ENCODE results near the gene RAB20. TPM values are rescaled to one million over a fixed set of nuclear protein-coding genes. Genes with fewer than 3 reads are reported as not detected.

Gene RAB20
- polyA plus RNA-seq, 1 donor from 2014 or later, result not detected

DNA sequence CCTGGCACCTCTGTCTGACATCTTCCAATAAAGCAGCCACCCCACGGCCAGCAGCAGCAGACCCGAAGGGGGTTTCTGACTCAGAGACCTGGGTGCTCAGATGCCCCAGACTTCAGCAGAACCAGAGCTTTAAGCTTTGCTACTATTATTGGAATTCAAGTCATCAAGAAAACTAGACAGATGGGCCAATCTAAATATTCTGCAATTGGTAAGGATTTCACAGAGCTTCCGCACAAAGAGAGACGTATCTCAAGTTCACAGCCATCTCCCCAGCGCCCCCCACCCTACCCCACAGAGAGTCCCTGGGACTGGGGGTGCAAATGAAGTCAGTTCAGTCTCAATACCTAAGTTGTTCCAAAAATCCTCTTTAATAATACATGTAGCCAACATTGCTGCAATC, 38.8 kb downstream of the RAB20 start:
- H3K4me2 ChIP-seq (ENCODE audit: low read length), result no peak overlapping the region
- H3K79me2 ChIP-seq (replicated peaks; ENCODE audit: insufficient read depth, low read length), result no peaks in the 10 kb centered on the region
- H3K4me3 ChIP-seq (ENCODE audit: low read length), result no peak overlapping the region
- H4K20me1 ChIP-seq (ENCODE audit: insufficient read depth), result no peaks in the 10 kb centered on the region
- no peaks in the 10 kb centered on the region for H3K27me3 ChIP-seq (ENCODE audit: insufficient read depth, low read depth, low read length)
- no peak overlapping the region for H3K27ac ChIP-seq (ENCODE audit: low read length)
- no peaks in the 10 kb centered on the region for H3F3A ChIP-seq (ENCODE audit: insufficient read depth, low read length, poor library complexity, severe bottlenecking)
- no peak overlapping the region for H3K9ac ChIP-seq (ENCODE audit: low read length)
- no peaks in the 10 kb centered on the region for H3K36me3 ChIP-seq (ENCODE audit: insufficient read depth, low read length)
- H3K9me2 ChIP-seq (ENCODE audit: insufficient read depth, low read length), result no peaks in the 10 kb centered on the region
- H3K9me3 ChIP-seq (ENCODE audit: low read length), result no peaks in the 10 kb centered on the region
- TF ChIP-seq, protein P1, sequence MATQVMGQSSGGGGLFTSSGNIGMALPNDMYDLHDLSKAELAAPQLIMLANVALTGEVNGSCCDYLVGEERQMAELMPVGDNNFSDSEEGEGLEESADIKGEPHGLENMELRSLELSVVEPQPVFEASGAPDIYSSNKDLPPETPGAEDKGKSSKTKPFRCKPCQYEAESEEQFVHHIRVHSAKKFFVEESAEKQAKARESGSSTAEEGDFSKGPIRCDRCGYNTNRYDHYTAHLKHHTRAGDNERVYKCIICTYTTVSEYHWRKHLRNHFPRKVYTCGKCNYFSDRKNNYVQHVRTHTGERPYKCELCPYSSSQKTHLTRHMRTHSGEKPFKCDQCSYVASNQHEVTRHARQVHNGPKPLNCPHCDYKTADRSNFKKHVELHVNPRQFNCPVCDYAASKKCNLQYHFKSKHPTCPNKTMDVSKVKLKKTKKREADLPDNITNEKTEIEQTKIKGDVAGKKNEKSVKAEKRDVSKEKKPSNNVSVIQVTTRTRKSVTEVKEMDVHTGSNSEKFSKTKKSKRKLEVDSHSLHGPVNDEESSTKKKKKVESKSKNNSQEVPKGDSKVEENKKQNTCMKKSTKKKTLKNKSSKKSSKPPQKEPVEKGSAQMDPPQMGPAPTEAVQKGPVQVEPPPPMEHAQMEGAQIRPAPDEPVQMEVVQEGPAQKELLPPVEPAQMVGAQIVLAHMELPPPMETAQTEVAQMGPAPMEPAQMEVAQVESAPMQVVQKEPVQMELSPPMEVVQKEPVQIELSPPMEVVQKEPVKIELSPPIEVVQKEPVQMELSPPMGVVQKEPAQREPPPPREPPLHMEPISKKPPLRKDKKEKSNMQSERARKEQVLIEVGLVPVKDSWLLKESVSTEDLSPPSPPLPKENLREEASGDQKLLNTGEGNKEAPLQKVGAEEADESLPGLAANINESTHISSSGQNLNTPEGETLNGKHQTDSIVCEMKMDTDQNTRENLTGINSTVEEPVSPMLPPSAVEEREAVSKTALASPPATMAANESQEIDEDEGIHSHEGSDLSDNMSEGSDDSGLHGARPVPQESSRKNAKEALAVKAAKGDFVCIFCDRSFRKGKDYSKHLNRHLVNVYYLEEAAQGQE (IDR thresholded peaks at IDR 0.05; ENCODE audit: borderline replicate concordance), result no peak
- no peak for TF ChIP-seq SMC3 (conservative IDR thresholded peaks at IDR 0.05; ENCODE audit: poor library complexity)
- H2AFZ ChIP-seq (ENCODE audit: low read depth, low read length), result no peak overlapping the region

DNA sequence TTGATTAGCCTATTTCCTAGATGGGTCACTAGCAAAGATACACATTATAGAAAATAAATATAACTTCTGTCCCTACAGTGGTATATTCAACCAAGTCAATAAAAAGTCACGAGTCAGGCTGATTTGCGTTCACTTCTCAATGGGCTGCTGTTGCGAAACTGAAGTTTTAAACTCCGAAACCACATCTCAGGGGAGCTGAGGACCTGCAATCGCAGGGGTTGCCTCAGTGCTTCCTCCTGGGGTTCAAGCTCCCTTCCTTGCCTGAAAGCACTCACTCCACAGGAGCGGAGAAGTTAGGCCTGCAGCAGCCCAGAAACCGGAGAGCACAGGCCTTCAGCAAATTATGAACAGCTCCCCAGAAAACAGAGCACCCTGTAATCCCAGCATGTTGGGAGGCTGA, 39.6 kb downstream of the RAB20 start:
- no peak overlapping the region for H3K4me2 ChIP-seq (ENCODE audit: low read length)
- H3K9ac ChIP-seq (ENCODE audit: low read length), result no peak overlapping the region
- no peaks in the 10 kb centered on the region for H3K9me3 ChIP-seq (ENCODE audit: low read length)
- no peak overlapping the region for H3K27ac ChIP-seq (ENCODE audit: low read length)
- no peaks in the 10 kb centered on the region for H3K79me2 ChIP-seq (replicated peaks; ENCODE audit: insufficient read depth, low read length)
- no peaks in the 10 kb centered on the region for H3F3A ChIP-seq (ENCODE audit: insufficient read depth, low read length, poor library complexity, severe bottlenecking)
- no peak overlapping the region for H2AFZ ChIP-seq (ENCODE audit: low read depth, low read length)
- TF ChIP-seq TAF1 (IDR thresholded peaks at IDR 0.05; ENCODE audit: low read depth) (no peak), MXI1 (conservative IDR thresholded peaks at IDR 0.05; ENCODE audit: poor library complexity, severe bottlenecking) (no peak), RAD21 (conservative IDR thresholded peaks at IDR 0.05) (no peak)
- H3K36me3 ChIP-seq (ENCODE audit: insufficient read depth, low read length), result no peaks in the 10 kb centered on the region
- H4K20me1 ChIP-seq (ENCODE audit: insufficient read depth), result no peaks in the 10 kb centered on the region
- no peaks in the 10 kb centered on the region for H3K27me3 ChIP-seq (ENCODE audit: insufficient read depth, low read depth, low read length)
- H3K4me3 ChIP-seq (ENCODE audit: low read length), result no peak overlapping the region
- no peaks in the 10 kb centered on the region for H3K9me2 ChIP-seq (ENCODE audit: insufficient read depth, low read length)

DNA sequence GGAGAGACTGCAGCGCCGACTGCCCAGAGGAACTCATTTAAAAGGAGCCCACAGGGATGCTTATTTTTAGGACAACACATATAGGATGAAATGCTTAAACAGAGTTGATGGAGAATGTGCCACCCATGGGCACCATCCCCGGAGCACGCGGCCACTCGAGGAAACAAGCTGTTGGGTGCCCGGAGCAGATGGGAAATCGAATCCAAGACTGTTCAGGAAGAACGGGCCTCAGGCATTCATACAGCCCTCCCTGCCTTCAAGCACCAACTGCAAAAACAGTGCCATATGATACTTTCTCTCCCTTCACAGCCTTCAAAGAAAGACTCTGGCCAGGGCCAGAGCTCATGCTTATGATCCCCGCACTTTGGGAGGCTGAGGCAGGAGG, 40.2 kb downstream of the RAB20 start:
- Histone ChIP-seq H3F3A (ENCODE audit: insufficient read depth, low read length, poor library complexity, severe bottlenecking) (no peaks in the 10 kb centered on the region), H3K4me2 (ENCODE audit: low read length) (no peak overlapping the region), H3K79me2 (replicated peaks; ENCODE audit: insufficient read depth, low read length) (no peaks in the 10 kb centered on the region), H3K9ac (ENCODE audit: low read length) (no peak overlapping the region), H3K9me2 (ENCODE audit: insufficient read depth, low read length) (no peaks in the 10 kb centered on the region), H3K36me3 (ENCODE audit: insufficient read depth, low read length) (no peaks in the 10 kb centered on the region), H2AFZ (ENCODE audit: low read depth, low read length) (no peak overlapping the region), H4K20me1 (ENCODE audit: insufficient read depth) (no peaks in the 10 kb centered on the region), H3K27me3 (ENCODE audit: insufficient read depth, low read depth, low read length) (no peaks in the 10 kb centered on the region), H3K27ac (ENCODE audit: low read length) (no peak overlapping the region), H3K9me3 (ENCODE audit: low read length) (no peaks in the 10 kb centered on the region), H3K4me3 (ENCODE audit: low read length) (no peak overlapping the region)
- no peak for TF ChIP-seq MXI1 (conservative IDR thresholded peaks at IDR 0.05; ENCODE audit: poor library complexity, severe bottlenecking)
- TF ChIP-seq RAD21 (conservative IDR thresholded peaks at IDR 0.05), result no peak
- TF ChIP-seq, protein P1 (IDR thresholded peaks at IDR 0.05; ENCODE audit: borderline replicate concordance), result no peak
- TF ChIP-seq, protein P2, sequence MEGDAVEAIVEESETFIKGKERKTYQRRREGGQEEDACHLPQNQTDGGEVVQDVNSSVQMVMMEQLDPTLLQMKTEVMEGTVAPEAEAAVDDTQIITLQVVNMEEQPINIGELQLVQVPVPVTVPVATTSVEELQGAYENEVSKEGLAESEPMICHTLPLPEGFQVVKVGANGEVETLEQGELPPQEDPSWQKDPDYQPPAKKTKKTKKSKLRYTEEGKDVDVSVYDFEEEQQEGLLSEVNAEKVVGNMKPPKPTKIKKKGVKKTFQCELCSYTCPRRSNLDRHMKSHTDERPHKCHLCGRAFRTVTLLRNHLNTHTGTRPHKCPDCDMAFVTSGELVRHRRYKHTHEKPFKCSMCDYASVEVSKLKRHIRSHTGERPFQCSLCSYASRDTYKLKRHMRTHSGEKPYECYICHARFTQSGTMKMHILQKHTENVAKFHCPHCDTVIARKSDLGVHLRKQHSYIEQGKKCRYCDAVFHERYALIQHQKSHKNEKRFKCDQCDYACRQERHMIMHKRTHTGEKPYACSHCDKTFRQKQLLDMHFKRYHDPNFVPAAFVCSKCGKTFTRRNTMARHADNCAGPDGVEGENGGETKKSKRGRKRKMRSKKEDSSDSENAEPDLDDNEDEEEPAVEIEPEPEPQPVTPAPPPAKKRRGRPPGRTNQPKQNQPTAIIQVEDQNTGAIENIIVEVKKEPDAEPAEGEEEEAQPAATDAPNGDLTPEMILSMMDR (IDR thresholded peaks at IDR 0.05; ENCODE audit: poor library complexity, severe bottlenecking), result no peak
